Body of pancreas (tissue), 4 donors: ENCODE data around the gene TASP1. TPM values are rescaled to one million over a fixed set of nuclear protein-coding genes. Genes with fewer than 3 reads are reported as not detected.
"Not testable (repeated sequence)": the region's sequence is repeated elsewhere in the genome, so short reads cannot be mapped to it uniquely, and the experiment has no call there.

Source experiments
- ATAC-seq: fragments of 150-250 bp; one replicate; pipeline ENCODE4 v1.9.1; 2016
- DNase-seq, 4 donors: peaks; one replicate each; pipeline ENCODE4 v3.0.0-alpha.2; 2019
- H3K27ac ChIP-seq, 4 donors: fragments of 200-600 bp; sonication (generic); 1 replicate in 3 of 4; 2 replicates in 1 of 4; pipeline versions ENCODE4 v1.5.1 to v1.6.1; 2016 to 2019; ENCODE audit warnings: mild to moderate bottlenecking in 1 of 4, mixed read lengths in 1 of 4, moderate library complexity in 1 of 4
- H3K27me3 ChIP-seq, 2 donors: fragments of 200-600 bp; sonication (generic); one replicate each; pipeline ENCODE4 v1.6.0; 2016; ENCODE audit warnings: mild to moderate bottlenecking in 1 of 2
- H3K36me3 ChIP-seq, 2 donors: fragments of 200-600 bp; sonication (generic); replicated peaks in 1 of 2; 2 replicates each; pipeline ENCODE4 v1.5.1; 2016; ENCODE audit warnings: low read depth in 2 of 2; ENCODE audit not compliant: insufficient read depth in 1 of 2
- H3K4me1 ChIP-seq: fragments of 200-600 bp; sonication (generic); one replicate; pipeline ENCODE4 v1.6.0; 2016
- H3K4me3 ChIP-seq, 2 donors: fragments of 200-600 bp; sonication (generic); 1 replicate in 1 of 2; 2 replicates in 1 of 2; pipeline ENCODE4 v1.5.1; 2016 to 2019
- H3K9me3 ChIP-seq, 3 donors: fragments of 200-600 bp; sonication (generic); 1 replicate in 2 of 3; 2 replicates in 1 of 3; pipeline ENCODE4 v1.5.1; 2016
- POLR2A ChIP-seq, 3 donors: fragments of 450-650 bp; IDR thresholded peaks; one replicate each; pipeline ENCODE4 v1.6.1; 2016; ENCODE audit warnings: antibody characterized with exemption in 3 of 3, mild to moderate bottlenecking in 2 of 3
- WGBS, 2 donors: methylation state at CpG; one replicate each; pipeline ENCODE4 v1.1.5; 2017; 5-methylcytosine and 5-hydroxymethylcytosine counted together
- intact Hi-C: fragments of 100-400 bp; cut with DNase I; formaldehyde crosslinking; loops from one replicate; pipeline ENCODE4 v1.15.1; 2023
- total RNA-seq, 2 donors: library from RNA; depleted of rRNA; stranded (reverse); fragments of >200 nt; gene quantifications; one replicate each; pipeline ENCODE4 v1.1.0, GENCODE V29; 2016
- TF ChIP-seq, protein P1 (sequence below), 7 experiments: fragments of 450-650 bp in 4 of 7; fragments of 200-600 bp in 3 of 7; sonication (generic) in 3 of 7; IDR thresholded peaks; one replicate each; pipeline ENCODE4 v1.5.1; 2016 to 2019; ENCODE audit warnings: antibody characterized with exemption in 7 of 7

TASP1 gene
- total RNA-seq, 2 donors from 2014 or later, result 8.0 to 11.5 TPM

DNA sequence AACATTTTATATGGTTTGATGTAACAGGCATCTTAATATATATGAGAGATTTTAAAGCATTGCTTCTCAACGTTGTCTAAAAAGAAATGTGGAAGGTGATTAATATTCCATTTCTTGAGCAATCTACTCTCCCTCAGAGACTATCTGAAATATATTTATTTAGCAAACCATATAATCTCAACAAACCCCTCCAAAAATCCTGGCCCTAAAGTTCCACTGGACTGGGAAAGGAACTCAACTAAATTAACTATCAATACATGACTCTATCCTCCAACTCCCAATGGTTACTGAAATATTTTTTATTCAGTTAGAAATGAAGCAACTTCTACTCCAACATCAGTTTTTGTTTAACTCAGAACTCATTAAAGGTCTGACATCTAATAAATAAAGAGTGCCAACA is 6.3 kb downstream of the TASP1 start:
- no peak overlapping the region for H3K4me3 ChIP-seq
- ATAC-seq (no peak), DNase-seq (no peak)
- no peak overlapping the region for H3K27ac ChIP-seq
- TF ChIP-seq, protein P1, sequence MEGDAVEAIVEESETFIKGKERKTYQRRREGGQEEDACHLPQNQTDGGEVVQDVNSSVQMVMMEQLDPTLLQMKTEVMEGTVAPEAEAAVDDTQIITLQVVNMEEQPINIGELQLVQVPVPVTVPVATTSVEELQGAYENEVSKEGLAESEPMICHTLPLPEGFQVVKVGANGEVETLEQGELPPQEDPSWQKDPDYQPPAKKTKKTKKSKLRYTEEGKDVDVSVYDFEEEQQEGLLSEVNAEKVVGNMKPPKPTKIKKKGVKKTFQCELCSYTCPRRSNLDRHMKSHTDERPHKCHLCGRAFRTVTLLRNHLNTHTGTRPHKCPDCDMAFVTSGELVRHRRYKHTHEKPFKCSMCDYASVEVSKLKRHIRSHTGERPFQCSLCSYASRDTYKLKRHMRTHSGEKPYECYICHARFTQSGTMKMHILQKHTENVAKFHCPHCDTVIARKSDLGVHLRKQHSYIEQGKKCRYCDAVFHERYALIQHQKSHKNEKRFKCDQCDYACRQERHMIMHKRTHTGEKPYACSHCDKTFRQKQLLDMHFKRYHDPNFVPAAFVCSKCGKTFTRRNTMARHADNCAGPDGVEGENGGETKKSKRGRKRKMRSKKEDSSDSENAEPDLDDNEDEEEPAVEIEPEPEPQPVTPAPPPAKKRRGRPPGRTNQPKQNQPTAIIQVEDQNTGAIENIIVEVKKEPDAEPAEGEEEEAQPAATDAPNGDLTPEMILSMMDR (IDR thresholded peaks at IDR 0.05), result no peak
- no peak for TF ChIP-seq POLR2A (IDR thresholded peaks at IDR 0.05)
- H3K36me3 ChIP-seq, result no peaks in the 10 kb centered on the region
- intact Hi-C loops, result no loop called here
- H3K9me3 ChIP-seq, result no peaks in the 10 kb centered on the region
- 52 to 55% methylated on average over 1 of the region's 1 CpG for WGBS, 2 donors
- no peaks in the 10 kb centered on the region for H3K27me3 ChIP-seq
- H3K4me1 ChIP-seq, result peaks cover 5% of the 10 kb centered on the region

DNA sequence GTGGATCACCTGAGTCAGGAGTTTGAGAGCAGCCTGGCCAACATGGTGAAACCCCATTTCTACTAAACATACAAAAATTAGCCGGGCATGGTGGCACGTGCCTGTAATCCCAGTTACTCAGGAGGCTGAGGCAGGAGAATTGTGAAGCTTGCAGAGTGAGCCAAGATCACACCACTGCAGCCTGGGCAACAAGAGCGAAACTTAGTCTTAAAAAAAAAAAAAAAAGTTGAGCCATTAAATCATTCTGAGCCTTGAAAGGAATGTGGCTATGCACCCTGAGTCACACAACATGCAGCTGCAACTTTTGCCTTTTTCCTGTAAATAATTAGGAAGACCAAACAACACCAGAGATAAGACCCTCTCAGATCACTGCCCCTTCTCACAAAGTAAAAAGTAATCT is 11.2 kb downstream of the TASP1 start:
- ATAC-seq, H3K27me3 ChIP-seq: not testable (repeated sequence)
- WGBS, 2 donors, result 89 to 92% methylated on average over 3 of the region's 3 CpGs

DNA sequence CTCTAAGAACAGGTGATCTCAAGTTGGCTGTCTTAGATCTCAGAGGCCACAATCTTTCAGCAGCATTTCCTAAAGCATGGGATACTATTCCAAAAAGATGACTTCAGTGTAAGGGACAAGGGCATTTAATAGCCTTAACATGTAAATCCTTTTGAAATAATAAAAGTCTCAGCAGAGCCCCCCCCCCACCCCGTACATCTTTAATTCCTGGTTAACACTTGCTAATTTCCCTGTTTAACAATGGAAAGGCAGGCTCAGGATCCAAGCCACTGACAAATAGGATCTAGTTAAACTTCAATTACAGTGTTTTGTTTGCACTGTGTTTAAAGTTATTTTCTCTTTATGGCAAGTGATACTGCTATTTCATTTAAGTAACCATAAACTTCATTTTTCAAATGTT is 12.0 kb downstream of the TASP1 start:
- 80 to 100% methylated on average over 1 of the region's 1 CpG for WGBS, 2 donors
- ATAC-seq, result no peak
- no peak for DNase-seq

More for the DNA sequence above, 11.2 kb downstream of the TASP1 start:
- H3K27ac ChIP-seq, DNase-seq, H3K9me3 ChIP-seq, H3K4me1 ChIP-seq, H3K36me3 ChIP-seq, H3K4me3 ChIP-seq, intact Hi-C loops: not testable (repeated sequence)

DNA sequence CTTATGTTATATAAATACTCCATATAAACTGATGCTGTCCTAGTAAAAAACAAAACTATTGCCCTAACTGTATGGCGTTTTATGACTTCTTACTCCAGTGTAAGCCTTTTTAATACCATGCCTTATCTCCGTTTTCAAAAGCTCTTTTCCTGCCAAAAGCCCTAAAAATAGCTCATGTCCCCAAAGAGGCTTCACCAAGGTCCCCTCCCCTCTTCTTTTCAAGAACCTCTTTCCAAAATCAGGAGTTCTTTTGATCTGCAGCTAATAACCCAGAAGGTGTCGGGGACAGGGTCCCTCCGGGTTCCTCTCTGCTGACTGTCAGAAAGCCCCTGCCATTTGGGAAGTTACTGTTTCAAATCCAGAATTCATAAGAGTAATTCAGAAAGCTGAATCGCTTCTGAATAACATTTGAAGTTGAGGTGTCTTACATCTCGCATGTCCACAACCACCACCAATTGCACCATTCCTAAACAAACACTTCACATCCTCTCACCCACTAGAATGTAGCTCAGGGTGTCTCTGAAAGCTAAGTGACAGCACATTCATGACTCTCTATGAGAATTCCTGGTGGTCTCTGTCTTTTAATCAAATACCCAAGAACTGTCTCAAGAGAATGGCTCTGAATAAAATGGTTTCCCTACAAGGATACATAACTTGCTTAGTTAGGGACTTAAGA is 13.3 kb downstream of the TASP1 start:
- Histone ChIP-seq H3K27ac (no peak overlapping the region), H3K4me1 (no peaks in the 10 kb centered on the region), H3K9me3 (no peaks in the 10 kb centered on the region), H3K36me3 (no peaks in the 10 kb centered on the region), H3K4me3 (no peak overlapping the region), H3K27me3 (no peaks in the 10 kb centered on the region)
- ATAC-seq (no peak), DNase-seq (no peak)
- intact Hi-C loops, result no loop called here
- 71 to 75% methylated on average over 6 of the region's 6 CpGs for WGBS, 2 donors
- TF ChIP-seq POLR2A (IDR thresholded peaks at IDR 0.05), result no peak

More for the DNA sequence above, 12.0 kb downstream of the TASP1 start:
- intact Hi-C loops, result no loop called here
- Histone ChIP-seq H3K4me1 (no peaks in the 10 kb centered on the region), H3K4me3 (no peak overlapping the region), H3K27me3 (no peaks in the 10 kb centered on the region), H3K27ac (no peak overlapping the region), H3K36me3 (no peaks in the 10 kb centered on the region), H3K9me3 (no peaks in the 10 kb centered on the region)
- TF ChIP-seq, protein P1 (IDR thresholded peaks at IDR 0.05), result no peak
- no peak for TF ChIP-seq POLR2A (IDR thresholded peaks at IDR 0.05)

DNA sequence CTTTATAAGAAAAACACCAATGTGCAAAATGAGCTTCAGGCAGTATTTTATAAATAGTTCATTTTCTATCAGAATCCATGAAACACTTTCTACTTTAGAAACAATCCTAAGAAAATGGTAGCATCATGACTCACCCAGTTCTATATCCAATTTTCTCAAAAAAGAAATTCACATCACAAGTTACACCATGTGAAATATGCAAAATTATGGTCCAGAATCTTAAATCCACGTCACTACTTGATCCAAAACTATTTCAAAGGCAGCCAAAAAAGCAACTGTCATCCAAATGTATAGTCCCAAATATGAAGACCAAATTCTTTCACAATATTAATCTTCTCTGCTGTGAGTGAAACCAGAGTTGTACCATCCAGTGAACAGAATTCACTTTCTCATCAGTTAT is 19.3 kb downstream of the TASP1 start:
- H3K27me3 ChIP-seq, DNase-seq, ATAC-seq, H3K4me1 ChIP-seq, H3K36me3 ChIP-seq, H3K27ac ChIP-seq, H3K4me3 ChIP-seq, intact Hi-C loops, H3K9me3 ChIP-seq: not testable (repeated sequence)
- 91 to 93% methylated on average over 1 of the region's 1 CpG for WGBS, 2 donors

DNA sequence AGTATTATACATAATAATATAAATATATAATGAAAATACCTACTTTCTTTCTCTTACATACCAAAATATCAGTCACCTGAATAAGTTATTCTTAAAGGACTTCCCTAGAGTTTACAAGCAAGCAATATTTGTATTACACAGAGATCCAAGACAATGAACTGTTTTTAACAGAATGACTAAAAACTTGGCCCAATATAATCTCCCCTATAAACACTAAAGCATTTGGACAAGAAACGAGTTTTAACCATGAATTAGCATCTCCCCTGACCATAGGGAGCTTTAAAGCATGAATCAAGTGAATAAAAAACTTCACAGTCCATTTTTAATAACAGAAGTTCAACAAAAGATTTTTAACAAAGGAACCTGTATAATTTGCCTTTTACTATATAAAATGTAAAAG is 20.3 kb downstream of the TASP1 start:
- H3K9me3 ChIP-seq, H3K36me3 ChIP-seq, ATAC-seq, H3K4me1 ChIP-seq, DNase-seq, H3K27me3 ChIP-seq, H3K27ac ChIP-seq, H3K4me3 ChIP-seq, intact Hi-C loops: not testable (repeated sequence)
- WGBS, 2 donors, result 52 to 55% methylated on average over 1 of the region's 1 CpG

DNA sequence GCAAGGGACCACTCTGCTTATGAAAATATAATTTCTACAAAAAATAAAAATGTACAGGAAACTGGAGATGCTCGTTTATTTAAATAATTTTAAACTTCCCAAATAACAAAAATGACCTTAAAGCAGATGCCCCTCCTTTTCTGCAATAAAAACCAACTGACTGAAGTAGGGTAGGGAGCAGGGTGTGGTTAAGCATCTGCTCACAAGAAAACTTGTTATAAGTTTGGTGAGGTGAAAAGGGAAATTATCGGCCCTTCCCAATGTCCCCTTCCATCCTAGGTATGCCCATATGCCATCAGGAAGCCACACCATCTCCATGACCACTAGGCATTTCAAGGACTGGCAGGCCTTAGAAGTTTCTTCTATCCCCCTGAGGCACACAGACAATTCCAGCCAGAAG is 21.1 kb downstream of the TASP1 start:
- H3K4me3 ChIP-seq, DNase-seq, H3K4me1 ChIP-seq, ATAC-seq, H3K9me3 ChIP-seq, intact Hi-C loops, H3K27ac ChIP-seq, H3K27me3 ChIP-seq, H3K36me3 ChIP-seq: not testable (repeated sequence)
- WGBS, 2 donors, result 74 to 78% methylated on average over 2 of the region's 2 CpGs

DNA sequence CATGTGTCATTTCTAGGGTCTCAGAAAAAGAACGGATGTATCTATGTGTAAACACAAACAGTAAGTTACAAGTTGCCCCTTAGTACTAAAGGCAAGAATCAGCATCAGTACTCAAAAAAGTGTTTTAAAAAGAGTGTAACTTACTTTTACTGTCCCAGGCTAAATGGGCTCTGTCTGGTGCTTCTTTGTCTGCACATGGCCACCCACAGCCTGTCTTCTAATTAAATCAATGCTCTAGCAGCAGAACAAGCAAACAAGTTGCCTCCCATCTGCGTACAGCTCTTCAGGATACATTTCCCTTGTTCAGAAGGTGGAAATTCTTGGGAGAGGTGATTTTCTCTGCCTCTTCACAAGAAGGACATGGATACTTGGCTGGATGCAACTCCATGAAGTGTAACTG is 22.0 kb downstream of the TASP1 start:
- DNase-seq, H3K4me3 ChIP-seq, H3K9me3 ChIP-seq, H3K27ac ChIP-seq, intact Hi-C loops, H3K36me3 ChIP-seq, ATAC-seq, H3K4me1 ChIP-seq, H3K27me3 ChIP-seq: not testable (repeated sequence)
- 87 to 89% methylated on average over 2 of the region's 2 CpGs for WGBS, 2 donors
